DND-41 (cell line): ENCODE results near the gene CPED1.

ENCODE experiments used
- CTCF ChIP-seq: IDR thresholded peaks from 2 replicates; pipeline ENCODE4 v1.5.1; 2012; ENCODE audit warnings: borderline replicate concordance, low read length, moderate library complexity, mild to moderate bottlenecking; ENCODE audit not compliant: poor library complexity, severe bottlenecking; ENCODE audit errors: extremely low read depth
- EZH2 ChIP-seq: IDR thresholded peaks from 3 replicates; pipeline ENCODE4 v1.6.1; 2012; ENCODE audit warnings: borderline replicate concordance, low read depth, mild to moderate bottlenecking, moderate library complexity, low read length, inconsistent platforms; ENCODE audit not compliant: severe bottlenecking

- TF ChIP-seq CTCF (no peak), EZH2 (no peak)
These were observed 274.5 kb downstream of the CPED1 start for GRCh38 chr7:121262969-121263368.
